Trophoblast cell (in vitro differentiated cells and primary cell): Measurements from ENCODE around the gene CEP68.
A peak's percentile ranks its signal among the peaks of the same experiment; 100 is the strongest.

Experiments
- DNase-seq, 2 donors: peaks; one replicate each; pipeline ENCODE4 v3.0.0-alpha.2; 2016
- H2AFZ ChIP-seq: 2 replicates; pipeline ENCODE4 v1.6.1; 2013; ENCODE audit warnings: low read length, moderate library complexity, mild to moderate bottlenecking; ENCODE audit not compliant: insufficient read depth, poor library complexity
- H2AK5ac ChIP-seq: 2 replicates; pipeline ENCODE4 v1.6.1; 2013; ENCODE audit warnings: mild to moderate bottlenecking, low read length
- H2BK120ac ChIP-seq: 2 replicates; pipeline ENCODE4 v1.6.1; 2013; ENCODE audit warnings: low read length, mild to moderate bottlenecking, moderate library complexity; ENCODE audit not compliant: insufficient read depth, poor library complexity
- H2BK12ac ChIP-seq: 2 replicates; pipeline ENCODE4 v1.6.1; 2013; ENCODE audit warnings: mild to moderate bottlenecking, low read length, moderate library complexity
- H2BK5ac ChIP-seq: 2 replicates; pipeline ENCODE4 v1.6.1; 2013; ENCODE audit warnings: low read length, low read depth, moderate library complexity, mild to moderate bottlenecking; ENCODE audit not compliant: poor library complexity
- H3K14ac ChIP-seq: 2 replicates; pipeline ENCODE4 v1.6.1; 2013; ENCODE audit warnings: mild to moderate bottlenecking, low read length
- H3K18ac ChIP-seq: 2 replicates; pipeline ENCODE4 v1.6.1; 2013; ENCODE audit warnings: mild to moderate bottlenecking, low read length
- H3K23ac ChIP-seq: 2 replicates; pipeline ENCODE4 v1.6.1; 2013; ENCODE audit warnings: low read length
- H3K27ac ChIP-seq: 2 replicates; pipeline ENCODE4 v1.5.1; 2013; ENCODE audit warnings: low read depth, mild to moderate bottlenecking, inconsistent platforms, low read length, moderate library complexity
- H3K27me3 ChIP-seq: 2 replicates; pipeline ENCODE4 v1.6.1; 2013; ENCODE audit warnings: inconsistent platforms, mild to moderate bottlenecking, low read length, moderate library complexity; ENCODE audit not compliant: insufficient read depth
- H3K36me3 ChIP-seq, 2 experiments: 1 replicate in 1 of 2; 2 replicates in 1 of 2; pipeline ENCODE4 v1.6.1; 2013; ENCODE audit warnings: low read length in 2 of 2, mild to moderate bottlenecking in 2 of 2, moderate library complexity in 1 of 2; ENCODE audit not compliant: insufficient read depth in 2 of 2, control insufficient read depth in 1 of 2
- H3K4ac ChIP-seq: 2 replicates; pipeline ENCODE4 v1.6.1; 2013; ENCODE audit warnings: low read depth, mild to moderate bottlenecking, low read length, moderate library complexity
- H3K4me1 ChIP-seq, 2 experiments: 1 replicate in 1 of 2; 2 replicates in 1 of 2; pipeline ENCODE4 v1.6.1; 2013; ENCODE audit warnings: low read length in 2 of 2, mild to moderate bottlenecking in 2 of 2, moderate library complexity in 1 of 2; ENCODE audit not compliant: insufficient read depth in 2 of 2, control insufficient read depth in 1 of 2
- H3K4me2 ChIP-seq: 2 replicates; pipeline ENCODE4 v1.6.1; 2013; ENCODE audit warnings: inconsistent platforms, mild to moderate bottlenecking, low read length, moderate library complexity
- H3K4me3 ChIP-seq: 2 replicates; pipeline ENCODE4 v1.5.1; 2013; ENCODE audit warnings: mild to moderate bottlenecking, low read depth, low read length, inconsistent platforms
- H3K79me1 ChIP-seq: one replicate; pipeline ENCODE4 v1.6.1; 2013; ENCODE audit warnings: low read length
- H3K79me2 ChIP-seq: 2 replicates; pipeline ENCODE4 v1.6.1; 2013; ENCODE audit warnings: low read length, mild to moderate bottlenecking; ENCODE audit not compliant: control insufficient read depth, insufficient read depth, poor library complexity
- H3K9ac ChIP-seq: 2 replicates; pipeline ENCODE4 v1.6.1; 2013; ENCODE audit warnings: mild to moderate bottlenecking, low read length
- H3K9me3 ChIP-seq: 2 replicates; pipeline ENCODE4 v1.6.1; 2013; ENCODE audit warnings: low read depth, mild to moderate bottlenecking, control low read depth, inconsistent platforms, low read length; ENCODE audit not compliant: insufficient read depth
- H4K12ac ChIP-seq: 2 replicates; pipeline ENCODE4 v1.6.1; 2013; ENCODE audit warnings: low read depth, mild to moderate bottlenecking, low read length, moderate library complexity
- H4K8ac ChIP-seq: 2 replicates; pipeline ENCODE4 v1.6.1; 2013; ENCODE audit warnings: low read depth, mild to moderate bottlenecking, low read length, moderate library complexity
- H4K91ac ChIP-seq: one replicate; pipeline ENCODE4 v1.6.1; 2013; ENCODE audit warnings: low read depth, mild to moderate bottlenecking, low read length, moderate library complexity
- WGBS: extraction: QIAGEN DNeasy Blood & Tissue Kit; methylation state at CpG from one replicate; pipeline ENCODE4 v1.1.7; 2013; ENCODE audit warnings: missing lambda C conversion rate; ENCODE audit not compliant: insufficient read length, insufficient coverage; ENCODE audit errors: extremely low coverage; 5-methylcytosine and 5-hydroxymethylcytosine counted together

Gene CEP68

GRCh38 chr2:65107530-65107929 lies 51.3 kb downstream of the CEP68 start:
- Histone ChIP-seq H3K27ac (no peak overlapping the region), H3K4me2 (no peak overlapping the region), H3K36me3 (peaks cover 12 to 15% of the 10 kb centered on the region in 2 experiments), H3K9me3 (no peaks in the 10 kb centered on the region), H4K91ac (no peak overlapping the region), H3K4me1 (no peaks in the 10 kb centered on the region), H2AFZ (no peak overlapping the region), H3K79me2 (peaks cover 11% of the 10 kb centered on the region), H2AK5ac (no peak overlapping the region), H3K79me1 (no peaks in the 10 kb centered on the region), H2BK12ac (peak overlapping the region; percentile 44), H3K23ac (no peak overlapping the region), H3K14ac (no peak overlapping the region), H4K8ac (no peak overlapping the region), H3K18ac (peak overlapping the region; percentile 10), H3K4me3 (no peak overlapping the region), H2BK5ac (no peak overlapping the region), H3K27me3 (no peaks in the 10 kb centered on the region), H3K9ac (no peak overlapping the region), H3K4ac (peak overlapping the region; percentile 82), H4K12ac (no peak overlapping the region), H2BK120ac (no peak overlapping the region)
- DNase-seq = no peak
- no CpG with 5 or more reads among the region's 5 CpGs for WGBS

DNA sequence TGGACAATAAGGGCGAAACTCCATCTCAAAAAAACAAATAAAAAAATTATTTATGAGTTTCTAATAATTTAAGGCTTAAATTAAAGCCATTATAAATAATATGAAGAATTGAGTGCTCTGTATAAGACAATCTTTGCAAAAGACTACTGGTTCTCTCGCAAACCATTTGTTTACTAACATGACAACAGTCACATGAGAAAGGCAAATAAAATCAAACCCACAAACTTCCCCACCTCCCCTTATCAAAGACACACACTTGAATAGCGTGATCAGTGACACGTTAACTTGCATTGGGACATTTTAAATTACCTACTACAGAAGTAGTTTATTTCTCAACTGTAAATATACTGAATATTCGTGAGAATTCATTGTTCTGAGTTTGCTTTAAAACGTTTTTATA lies 52.6 kb downstream of the CEP68 start:
- no peaks in the 10 kb centered on the region for H3K27me3 ChIP-seq
- DNase-seq = no peak
- H2BK12ac ChIP-seq = no peak overlapping the region
- no peak overlapping the region for H2AFZ ChIP-seq
- no peak overlapping the region for H3K27ac ChIP-seq
- H2BK120ac ChIP-seq = no peak overlapping the region
- H3K36me3 ChIP-seq = peaks cover 5 to 10% of the 10 kb centered on the region in 2 experiments
- H4K12ac ChIP-seq = no peak overlapping the region
- H4K91ac ChIP-seq = no peak overlapping the region
- H2AK5ac ChIP-seq = no peak overlapping the region
- no peak overlapping the region for H3K18ac ChIP-seq
- no CpG with 5 or more reads among the region's 6 CpGs for WGBS
- no peak overlapping the region for H3K9ac ChIP-seq
- H3K23ac ChIP-seq = no peak overlapping the region
- H3K14ac ChIP-seq = no peak overlapping the region
- H3K4me2 ChIP-seq = no peak overlapping the region
- no peaks in the 10 kb centered on the region for H3K4me1 ChIP-seq
- H3K9me3 ChIP-seq = no peaks in the 10 kb centered on the region
- H2BK5ac ChIP-seq = no peak overlapping the region
- no peaks in the 10 kb centered on the region for H3K79me1 ChIP-seq
- H3K4me3 ChIP-seq = no peak overlapping the region
- H3K79me2 ChIP-seq = peaks cover 14% of the 10 kb centered on the region
- no peak overlapping the region for H4K8ac ChIP-seq
- H3K4ac ChIP-seq = no peak overlapping the region

DNA sequence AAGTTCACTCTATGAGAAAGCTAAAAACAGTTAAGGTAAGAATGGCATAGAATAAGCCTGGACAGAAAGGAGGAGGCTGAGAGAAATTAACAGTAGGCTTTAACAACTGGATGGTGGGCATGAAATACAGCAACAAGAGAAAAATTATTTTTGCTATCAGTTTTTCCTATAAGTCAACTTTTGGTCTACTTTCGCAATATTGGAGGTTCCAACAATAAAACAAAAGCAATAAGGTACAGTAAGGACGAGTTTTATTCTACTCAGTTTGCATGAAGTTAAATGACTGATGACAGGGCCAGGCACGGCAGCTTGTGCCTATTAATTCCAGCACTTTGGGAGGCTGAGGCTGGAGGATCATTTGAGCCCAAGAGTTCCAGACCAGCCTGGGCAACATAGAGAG lies 56.4 kb downstream of the CEP68 start:
- Histone ChIP-seq H3K4me2 (no peak overlapping the region), H3K18ac (no peak overlapping the region), H3K4me1 (no peaks in the 10 kb centered on the region), H3K4me3 (no peak overlapping the region), H3K14ac (no peak overlapping the region), H2BK12ac (no peak overlapping the region), H3K9ac (no peak overlapping the region), H3K36me3 (peaks cover 0 to 9% of the 10 kb centered on the region in 2 experiments), H3K79me2 (peaks cover 21% of the 10 kb centered on the region), H2BK5ac (no peak overlapping the region), H3K27me3 (no peaks in the 10 kb centered on the region), H4K8ac (no peak overlapping the region), H2BK120ac (no peak overlapping the region), H3K79me1 (no peaks in the 10 kb centered on the region), H2AFZ (no peak overlapping the region), H3K23ac (no peak overlapping the region), H3K4ac (peak overlapping the region; percentile 89), H3K9me3 (no peaks in the 10 kb centered on the region), H2AK5ac (no peak overlapping the region), H3K27ac (no peak overlapping the region), H4K91ac (no peak overlapping the region), H4K12ac (no peak overlapping the region)
- no CpG with 5 or more reads among the region's 3 CpGs for WGBS
- no peak for DNase-seq

GRCh38 chr2:65113229-65113628 lies 57.0 kb downstream of the CEP68 start:
- no CpG with 5 or more reads among the region's 4 CpGs for WGBS

More at GRCh38 chr2:65113229-65113628, 57.0 kb downstream of the CEP68 start:
- no peak for DNase-seq
- Histone ChIP-seq H4K8ac (no peak overlapping the region), H3K4me2 (no peak overlapping the region), H4K12ac (no peak overlapping the region), H2BK5ac (no peak overlapping the region), H3K36me3 (peaks cover 0 to 6% of the 10 kb centered on the region in 2 experiments), H4K91ac (no peak overlapping the region), H3K27me3 (no peaks in the 10 kb centered on the region), H2BK12ac (no peak overlapping the region), H3K14ac (no peak overlapping the region), H3K4me3 (no peak overlapping the region), H3K4ac (peak overlapping the region; percentile 90), H3K79me1 (no peaks in the 10 kb centered on the region), H3K9me3 (no peaks in the 10 kb centered on the region), H3K18ac (no peak overlapping the region), H3K79me2 (peaks cover 22% of the 10 kb centered on the region), H3K4me1 (no peaks in the 10 kb centered on the region), H3K27ac (no peak overlapping the region), H2AK5ac (no peak overlapping the region), H3K23ac (no peak overlapping the region), H2AFZ (no peak overlapping the region), H2BK120ac (no peak overlapping the region), H3K9ac (no peak overlapping the region)
